Vagina (tissue), 2 donors: ENCODE measurements around the gene MT1G. TPM values are rescaled to one million over a fixed set of nuclear protein-coding genes. Genes with fewer than 3 reads are reported as not detected.

Experiments used
- DNase-seq, 2 donors: peaks; one replicate each; pipeline ENCODE4 v3.0.0-alpha.2; 2017; ENCODE audit errors: extremely low spot score in 2 of 2
- H3K27ac ChIP-seq: fragments of 200-600 bp; sonication (generic); one replicate; pipeline ENCODE4 v1.5.1; 2019
- H3K27me3 ChIP-seq: fragments of 200-600 bp; sonication (generic); one replicate; pipeline ENCODE4 v1.5.1; 2019
- H3K36me3 ChIP-seq, 2 donors: fragments of 200-600 bp; sonication (generic); one replicate each; pipeline ENCODE4 v1.5.1; 2017 to 2019
- H3K4me1 ChIP-seq: fragments of 200-600 bp; sonication (generic); one replicate; pipeline ENCODE4 v1.5.1; 2019
- H3K4me3 ChIP-seq, 2 donors: fragments of 200-600 bp; sonication (generic); 1 replicate in 1 of 2; 2 replicates in 1 of 2; pipeline ENCODE4 v1.5.1; 2016 to 2019
- H3K9me3 ChIP-seq: fragments of 200-600 bp; sonication (generic); one replicate; pipeline ENCODE4 v1.5.1; 2019
- POLR2A ChIP-seq, 2 donors: fragments of 450-650 bp; IDR thresholded peaks; one replicate each; pipeline ENCODE4 v1.6.1; 2017; ENCODE audit warnings: antibody characterized with exemption in 2 of 2, mild to moderate bottlenecking in 2 of 2, moderate library complexity in 2 of 2
- POLR2AphosphoS5 ChIP-seq, 2 donors: sonication (generic); formaldehyde crosslinking; IDR thresholded peaks; one replicate each; pipeline ENCODE4 v1.9.0; 2017; ENCODE audit warnings: antibody characterized with exemption in 2 of 2, mild to moderate bottlenecking in 2 of 2, low read depth in 1 of 2; ENCODE audit not compliant: insufficient read depth in 1 of 2
- intact Hi-C: fragments of 100-400 bp; cut with DNase I; formaldehyde crosslinking; loops from one replicate; pipeline ENCODE4 v1.15.1; 2023
- total RNA-seq: library from RNA; depleted of rRNA; stranded (reverse); fragments of >200 nt; gene quantifications from one replicate; pipeline ENCODE4 v1.2.3, GENCODE V29; 2016
- TF ChIP-seq, protein P1 (sequence below), 3 experiments: fragments of 450-650 bp in 2 of 3; fragments of 200-600 bp in 1 of 3; sonication (generic) in 1 of 3; IDR thresholded peaks; one replicate each; pipeline ENCODE4 v1.5.1; 2017 to 2019; ENCODE audit warnings: antibody characterized with exemption in 3 of 3, mild to moderate bottlenecking in 2 of 3, moderate library complexity in 2 of 3

MT1G gene
- total RNA-seq, 1 donor from 2014 or later: not detected

DNA sequence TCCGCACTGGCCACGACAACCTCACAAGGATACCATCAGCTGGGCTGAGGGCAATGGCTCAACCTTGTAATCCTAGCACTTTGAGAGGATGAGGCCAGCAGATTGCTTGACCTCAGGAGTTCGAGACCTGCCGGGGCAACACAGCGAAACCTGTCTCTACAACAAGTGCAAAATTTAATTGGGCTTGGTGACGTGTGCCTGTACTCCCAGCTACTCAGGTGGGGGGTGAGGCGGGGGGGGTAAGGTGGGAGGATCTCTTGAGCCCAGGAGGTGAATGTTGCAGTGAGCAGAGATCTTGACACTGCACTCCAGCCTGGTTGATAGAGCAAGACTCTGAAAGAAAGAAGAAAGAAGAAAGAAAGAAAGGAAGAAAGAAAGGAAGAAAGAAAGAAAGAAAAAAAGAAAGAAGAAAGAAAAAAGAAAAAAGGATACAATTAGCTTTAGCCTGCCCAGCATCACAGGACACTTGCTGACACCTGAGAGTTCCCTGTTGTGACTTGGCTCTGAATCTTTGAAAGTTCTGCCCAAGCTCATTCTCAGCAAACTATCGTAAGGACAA is 47.4 kb downstream of the MT1G start:
- DNase-seq: no peak
- no peaks in the 10 kb centered on the region for H3K9me3 ChIP-seq
- intact Hi-C loops: no loop called here
- TF ChIP-seq, protein P1, sequence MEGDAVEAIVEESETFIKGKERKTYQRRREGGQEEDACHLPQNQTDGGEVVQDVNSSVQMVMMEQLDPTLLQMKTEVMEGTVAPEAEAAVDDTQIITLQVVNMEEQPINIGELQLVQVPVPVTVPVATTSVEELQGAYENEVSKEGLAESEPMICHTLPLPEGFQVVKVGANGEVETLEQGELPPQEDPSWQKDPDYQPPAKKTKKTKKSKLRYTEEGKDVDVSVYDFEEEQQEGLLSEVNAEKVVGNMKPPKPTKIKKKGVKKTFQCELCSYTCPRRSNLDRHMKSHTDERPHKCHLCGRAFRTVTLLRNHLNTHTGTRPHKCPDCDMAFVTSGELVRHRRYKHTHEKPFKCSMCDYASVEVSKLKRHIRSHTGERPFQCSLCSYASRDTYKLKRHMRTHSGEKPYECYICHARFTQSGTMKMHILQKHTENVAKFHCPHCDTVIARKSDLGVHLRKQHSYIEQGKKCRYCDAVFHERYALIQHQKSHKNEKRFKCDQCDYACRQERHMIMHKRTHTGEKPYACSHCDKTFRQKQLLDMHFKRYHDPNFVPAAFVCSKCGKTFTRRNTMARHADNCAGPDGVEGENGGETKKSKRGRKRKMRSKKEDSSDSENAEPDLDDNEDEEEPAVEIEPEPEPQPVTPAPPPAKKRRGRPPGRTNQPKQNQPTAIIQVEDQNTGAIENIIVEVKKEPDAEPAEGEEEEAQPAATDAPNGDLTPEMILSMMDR (IDR thresholded peaks at IDR 0.05): no peak
- TF ChIP-seq POLR2A (IDR thresholded peaks at IDR 0.05) (no peak), POLR2AphosphoS5 (IDR thresholded peaks at IDR 0.05; ENCODE audit: insufficient read depth in 1 of 2, low read depth in 1 of 2) (no peak)
- no peaks in the 10 kb centered on the region for H3K36me3 ChIP-seq
- no peaks in the 10 kb centered on the region for H3K27me3 ChIP-seq
- H3K4me1 ChIP-seq: peaks cover 22% of the 10 kb centered on the region
- no peak overlapping the region for H3K27ac ChIP-seq
- no peak overlapping the region for H3K4me3 ChIP-seq

DNA sequence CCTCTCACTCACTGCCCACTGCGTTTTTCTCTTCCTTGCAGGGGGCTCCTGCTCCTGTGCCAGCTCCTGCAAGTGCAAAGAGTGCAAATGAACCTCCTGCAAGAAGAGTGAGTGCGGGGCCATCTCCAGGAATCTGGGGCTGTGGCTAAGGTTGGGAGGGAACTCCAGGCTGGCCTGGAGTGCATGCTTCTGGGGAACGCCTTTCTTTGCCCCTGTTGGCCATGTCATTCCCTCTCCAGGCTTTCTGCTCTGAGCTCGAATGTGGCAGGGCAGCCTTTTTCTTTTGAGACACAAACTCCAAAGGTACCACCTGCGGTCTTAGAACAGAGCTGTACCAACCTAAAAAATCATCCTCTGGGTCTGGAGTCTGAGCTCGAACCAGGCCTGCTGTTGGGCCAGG is 49.7 kb downstream of the MT1G start:
- no peak for DNase-seq
- Histone ChIP-seq H3K27me3 (no peaks in the 10 kb centered on the region), H3K27ac (no peak overlapping the region), H3K36me3 (no peaks in the 10 kb centered on the region), H3K9me3 (no peaks in the 10 kb centered on the region), H3K4me1 (peaks cover 17% of the 10 kb centered on the region), H3K4me3 (peak overlapping the region in 1 of 2 donors; percentile 52)
- intact Hi-C loops: no loop called here
- TF ChIP-seq POLR2A (IDR thresholded peaks at IDR 0.05) (no peak), POLR2AphosphoS5 (IDR thresholded peaks at IDR 0.05; ENCODE audit: insufficient read depth in 1 of 2, low read depth in 1 of 2) (no peak)
- TF ChIP-seq, protein P1 (IDR thresholded peaks at IDR 0.05): no peak

DNA sequence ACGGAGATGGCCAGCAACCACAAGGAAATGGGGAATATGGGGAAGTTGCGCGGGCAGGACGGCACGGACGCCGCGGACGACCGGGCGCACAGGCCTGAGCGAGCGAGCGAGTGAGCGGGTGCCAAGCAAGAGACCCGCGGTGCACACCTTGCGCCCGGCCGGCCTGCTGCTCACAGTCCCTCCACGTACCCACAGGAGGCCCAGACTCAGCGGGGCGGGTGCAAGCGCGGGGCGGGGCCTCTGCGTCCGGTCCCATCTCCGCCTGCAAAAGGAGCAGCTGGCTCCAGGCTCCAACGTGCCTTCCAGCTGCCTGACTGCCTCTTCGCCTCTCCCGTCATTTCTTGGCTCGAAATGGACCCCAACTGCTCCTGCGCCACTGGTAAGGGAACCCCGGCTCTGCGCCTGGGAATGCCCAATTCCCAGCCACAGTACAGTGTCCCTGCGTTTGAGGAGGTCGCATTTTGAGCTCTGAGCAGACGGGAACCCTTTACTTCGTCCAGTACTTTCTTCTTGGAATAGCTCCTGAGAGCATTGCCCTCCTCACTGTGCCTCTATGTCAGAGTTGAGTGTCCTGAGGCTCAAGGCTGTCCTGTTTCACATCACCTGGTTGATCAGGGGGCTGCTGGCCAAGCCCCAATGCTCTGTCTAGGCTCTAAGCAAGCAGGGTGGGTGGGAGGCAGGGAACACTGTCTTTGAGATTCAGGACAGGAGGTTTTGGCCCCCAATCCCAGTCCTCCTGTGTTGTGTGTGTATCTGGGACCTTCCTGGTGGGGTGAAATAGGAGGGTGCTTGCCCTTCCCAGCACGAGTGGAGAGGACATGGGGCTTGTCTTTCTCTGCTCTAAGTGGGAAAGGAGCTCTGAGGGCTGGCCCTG is 50.4 kb downstream of the MT1G start:
- Histone ChIP-seq H3K4me3 (peak overlapping the region; percentile 30 to 52), H3K4me1 (peaks cover 17% of the 10 kb centered on the region), H3K36me3 (no peaks in the 10 kb centered on the region), H3K27me3 (no peaks in the 10 kb centered on the region), H3K27ac (peak overlapping the region; percentile 53), H3K9me3 (no peaks in the 10 kb centered on the region)
- intact Hi-C loops: no loop called here
- no peak for DNase-seq
- TF ChIP-seq POLR2A (IDR thresholded peaks at IDR 0.05) (peak in 1 of 2 donors; percentile 5), POLR2AphosphoS5 (IDR thresholded peaks at IDR 0.05; ENCODE audit: insufficient read depth in 1 of 2, low read depth in 1 of 2) (peak in 1 of 2 donors; percentile 84)
- TF ChIP-seq, protein P1 (IDR thresholded peaks at IDR 0.05): peak in 1 of 3 experiments; percentile 14

Other genes with a start within 250 kb of the MT1G start
- 132 TPM for gene AMFR, start 242.5 kb downstream of the MT1G start, total RNA-seq
- gene NUDT21, start 216.7 kb downstream of the MT1G start, total RNA-seq: 38.1 TPM
- gene OGFOD1, start 216.5 kb downstream of the MT1G start, total RNA-seq: 14.5 TPM
- 89.9 TPM for gene BBS2, start 148.0 kb downstream of the MT1G start, total RNA-seq
- gene MT4, start 103.0 kb downstream of the MT1G start, total RNA-seq: 25.8 TPM
- 12.8 TPM for gene MT3, start 78.5 kb downstream of the MT1G start, total RNA-seq
- 661 TPM for gene MT2A, start 59.5 kb downstream of the MT1G start, total RNA-seq
- 564 TPM for gene MT1E, start 42.3 kb downstream of the MT1G start, total RNA-seq
- gene MT1M, start 35.4 kb downstream of the MT1G start, total RNA-seq: 63.3 TPM
- 110 TPM for gene MT1A, start 29.4 kb downstream of the MT1G start, total RNA-seq
- not detected for gene MT1B, start 16.2 kb downstream of the MT1G start, total RNA-seq
- 16.0 TPM for gene MT1F, start 10.1 kb downstream of the MT1G start, total RNA-seq
- not detected for gene MT1H, start 1.7 kb upstream of the MT1G start, total RNA-seq
- 3,049 TPM for gene MT1X, start 14.4 kb upstream of the MT1G start, total RNA-seq
- 43.7 TPM for gene NUP93, start 62.1 kb upstream of the MT1G start, total RNA-seq
- gene SLC12A3, start 197.1 kb upstream of the MT1G start, total RNA-seq: not detected